ENCODE measurements around the gene FKRP.
"Not testable (repeated sequence)": the region's sequence is repeated elsewhere in the genome, so short reads cannot be mapped to it uniquely, and the experiment has no call there.

Gene FKRP

GRCh38 chr19:46775642-46776258 lies 29.9 kb downstream of the FKRP start:
- Histone ChIP-seq H3K27me3 (ENCODE audit: control insufficient read depth, insufficient read depth, low read length) (no peaks in the 10 kb centered on the region), H3K36me3 (ENCODE audit: control insufficient read depth, insufficient read depth, low read length) (peaks cover 12% of the 10 kb centered on the region)

GRCh38 chr19:46776927-46777911 lies 31.4 kb downstream of the FKRP start:
- peaks cover 12% of the 10 kb centered on the region for H3K36me3 ChIP-seq (ENCODE audit: control insufficient read depth, insufficient read depth, low read length)
- H3K4me1 ChIP-seq (ENCODE audit: control insufficient read depth, insufficient read depth, low read length): peaks cover 4% of the 10 kb centered on the region

More at GRCh38 chr19:46775642-46776258, 29.9 kb downstream of the FKRP start:
- Histone ChIP-seq H3K4me1 (ENCODE audit: control insufficient read depth, insufficient read depth, low read length) (peaks cover 4% of the 10 kb centered on the region), H3K9me3 (ENCODE audit: control insufficient read depth, low read length) (no peaks in the 10 kb centered on the region), H3K4me3 (ENCODE audit: low read length) (no peak overlapping the region), H3K9ac (ENCODE audit: low read length) (no peak overlapping the region)

GRCh38 chr19:46777956-46778645 lies 32.2 kb downstream of the FKRP start:
- H3K4me1 ChIP-seq (ENCODE audit: control insufficient read depth, insufficient read depth, low read length); H3K4me3 ChIP-seq (ENCODE audit: low read length); H3K9me3 ChIP-seq (ENCODE audit: control insufficient read depth, low read length); H3K27me3 ChIP-seq (ENCODE audit: control insufficient read depth, insufficient read depth, low read length); H3K9ac ChIP-seq (ENCODE audit: low read length): not testable (repeated sequence)
- peaks cover 18% of the 10 kb centered on the region for H3K36me3 ChIP-seq (ENCODE audit: control insufficient read depth, insufficient read depth, low read length)

More at GRCh38 chr19:46776927-46777911, 31.4 kb downstream of the FKRP start:
- Histone ChIP-seq H3K9ac (ENCODE audit: low read length) (no peak overlapping the region), H3K9me3 (ENCODE audit: control insufficient read depth, low read length) (no peaks in the 10 kb centered on the region), H3K4me3 (ENCODE audit: low read length) (no peak overlapping the region), H3K27me3 (ENCODE audit: control insufficient read depth, insufficient read depth, low read length) (no peaks in the 10 kb centered on the region)

GRCh38 chr19:46782355-46783019 lies 36.6 kb downstream of the FKRP start:
- H3K4me1 ChIP-seq (ENCODE audit: control insufficient read depth, insufficient read depth, low read length): peaks cover 36% of the 10 kb centered on the region
- peaks cover 7% of the 10 kb centered on the region for H3K36me3 ChIP-seq (ENCODE audit: control insufficient read depth, insufficient read depth, low read length)
- no peaks in the 10 kb centered on the region for H3K27me3 ChIP-seq (ENCODE audit: control insufficient read depth, insufficient read depth, low read length)
- no peak overlapping the region for H3K4me3 ChIP-seq (ENCODE audit: low read length)
- no peaks in the 10 kb centered on the region for H3K9me3 ChIP-seq (ENCODE audit: control insufficient read depth, low read length)
- no peak overlapping the region for H3K9ac ChIP-seq (ENCODE audit: low read length)

- Histone ChIP-seq H3K4me1 (ENCODE audit: control insufficient read depth, insufficient read depth, low read length) (peaks cover 43% of the 10 kb centered on the region), H3K4me3 (ENCODE audit: low read length) (no peak overlapping the region), H3K9me3 (ENCODE audit: control insufficient read depth, low read length) (no peaks in the 10 kb centered on the region), H3K36me3 (ENCODE audit: control insufficient read depth, insufficient read depth, low read length) (peaks cover 7% of the 10 kb centered on the region), H3K9ac (ENCODE audit: low read length) (no peak overlapping the region), H3K27me3 (ENCODE audit: control insufficient read depth, insufficient read depth, low read length) (no peaks in the 10 kb centered on the region)
Observed at GRCh38 chr19:46783670-46784069, 37.8 kb downstream of the FKRP start.

- peaks cover 7% of the 10 kb centered on the region for H3K36me3 ChIP-seq (ENCODE audit: control insufficient read depth, insufficient read depth, low read length)
- H3K9ac ChIP-seq (ENCODE audit: low read length): peak overlapping the region; percentile 86
- no peaks in the 10 kb centered on the region for H3K27me3 ChIP-seq (ENCODE audit: control insufficient read depth, insufficient read depth, low read length)
- H3K4me3 ChIP-seq (ENCODE audit: low read length): no peak overlapping the region
- H3K4me1 ChIP-seq (ENCODE audit: control insufficient read depth, insufficient read depth, low read length): peaks cover 48% of the 10 kb centered on the region
- H3K9me3 ChIP-seq (ENCODE audit: control insufficient read depth, low read length): no peaks in the 10 kb centered on the region
Observed at GRCh38 chr19:46784262-46785053, 38.6 kb downstream of the FKRP start.

- Histone ChIP-seq H3K4me3 (ENCODE audit: low read length) (peak overlapping the region; percentile 57), H3K36me3 (ENCODE audit: control insufficient read depth, insufficient read depth, low read length) (peaks cover 7% of the 10 kb centered on the region), H3K9ac (ENCODE audit: low read length) (peak overlapping the region; percentile 86), H3K4me1 (ENCODE audit: control insufficient read depth, insufficient read depth, low read length) (peaks cover 48% of the 10 kb centered on the region), H3K27me3 (ENCODE audit: control insufficient read depth, insufficient read depth, low read length) (no peaks in the 10 kb centered on the region), H3K9me3 (ENCODE audit: control insufficient read depth, low read length) (no peaks in the 10 kb centered on the region)
Observed at GRCh38 chr19:46785054-46785979, 39.5 kb downstream of the FKRP start.

- H3K9ac ChIP-seq (ENCODE audit: low read length): peak overlapping the region; percentile 86
- no peaks in the 10 kb centered on the region for H3K9me3 ChIP-seq (ENCODE audit: control insufficient read depth, low read length)
- peaks cover 48% of the 10 kb centered on the region for H3K4me1 ChIP-seq (ENCODE audit: control insufficient read depth, insufficient read depth, low read length)
- H3K4me3 ChIP-seq (ENCODE audit: low read length): peak overlapping the region; percentile 57
- no peaks in the 10 kb centered on the region for H3K27me3 ChIP-seq (ENCODE audit: control insufficient read depth, insufficient read depth, low read length)
- peaks cover 7% of the 10 kb centered on the region for H3K36me3 ChIP-seq (ENCODE audit: control insufficient read depth, insufficient read depth, low read length)
Observed at GRCh38 chr19:46785980-46786235, 40.1 kb downstream of the FKRP start.

GRCh38 chr19:46786236-46787039 lies 40.6 kb downstream of the FKRP start:
- Histone ChIP-seq H3K9ac (ENCODE audit: low read length) (peak overlapping the region; percentile 86), H3K9me3 (ENCODE audit: control insufficient read depth, low read length) (no peaks in the 10 kb centered on the region), H3K4me1 (ENCODE audit: control insufficient read depth, insufficient read depth, low read length) (peaks cover 48% of the 10 kb centered on the region), H3K4me3 (ENCODE audit: low read length) (peak overlapping the region; percentile 57), H3K27me3 (ENCODE audit: control insufficient read depth, insufficient read depth, low read length) (no peaks in the 10 kb centered on the region), H3K36me3 (ENCODE audit: control insufficient read depth, insufficient read depth, low read length) (peaks cover 7% of the 10 kb centered on the region)

- H3K9me3 ChIP-seq (ENCODE audit: control insufficient read depth, low read length): no peaks in the 10 kb centered on the region
Observed at GRCh38 chr19:46787040-46787330, 41.1 kb downstream of the FKRP start.

More at GRCh38 chr19:46787040-46787330, 41.1 kb downstream of the FKRP start:
- Histone ChIP-seq H3K4me1 (ENCODE audit: control insufficient read depth, insufficient read depth, low read length) (peaks cover 48% of the 10 kb centered on the region), H3K27me3 (ENCODE audit: control insufficient read depth, insufficient read depth, low read length) (no peaks in the 10 kb centered on the region), H3K4me3 (ENCODE audit: low read length) (peak overlapping the region; percentile 57), H3K36me3 (ENCODE audit: control insufficient read depth, insufficient read depth, low read length) (peaks cover 7% of the 10 kb centered on the region), H3K9ac (ENCODE audit: low read length) (peak overlapping the region; percentile 86)

All from mucosa of stomach (tissue), 1 donor.